Measurements from ENCODE around the gene GALP. TPM values are rescaled to one million over a fixed set of nuclear protein-coding genes. Genes with fewer than 3 reads are reported as not detected.

Gene GALP
- total RNA-seq, 1 experiment from 2014 or later = 0.22 TPM

Small RNAs within 50 kb of the gene (small RNA-seq; reads per million reads assigned to genes)
- gene AC024580.2 = 0 reads per million in 2 experiments

Other genes with a start within 250 kb of the GALP start
- gene NLRP13, start 243.7 kb upstream of the GALP start, total RNA-seq (2014; rRNA removed; shearing (Covaris generic)) = not detected in 2 replicates
- not detected in 2 replicates for gene NLRP8, start 228.2 kb upstream of the GALP start, total RNA-seq (2014; rRNA removed; shearing (Covaris generic))
- gene NLRP5, start 189.2 kb upstream of the GALP start, total RNA-seq (2014; rRNA removed; shearing (Covaris generic)) = not detected in 2 replicates
- 26.8 and 32.8 TPM in 2 replicates for gene ZNF787, start 54.7 kb upstream of the GALP start, total RNA-seq (2014; rRNA removed; shearing (Covaris generic))
- gene ZNF444, start 34.7 kb upstream of the GALP start, total RNA-seq (2014; rRNA removed; shearing (Covaris generic)) = 9.0 and 10.7 TPM in 2 replicates
- gene ZSCAN5B, start 21.8 kb downstream of the GALP start, total RNA-seq (2014; rRNA removed; shearing (Covaris generic)) = not detected in 2 replicates
- gene ZSCAN5C, start 26.3 kb downstream of the GALP start, total RNA-seq (2014; rRNA removed; shearing (Covaris generic)) = not detected in 2 replicates
- gene EDDM13, start 96.7 kb downstream of the GALP start, total RNA-seq (2014; rRNA removed; shearing (Covaris generic)) = not detected in 2 replicates
- 5.5 and 6.5 TPM in 2 replicates for gene ZSCAN5A, start 138.8 kb downstream of the GALP start, total RNA-seq (2014; rRNA removed; shearing (Covaris generic))
- gene ZNF582, start 217.5 kb downstream of the GALP start, total RNA-seq (2014; rRNA removed; shearing (Covaris generic)) = 0.49 and 0.94 TPM in 2 replicates
- 4.6 and 6.4 TPM in 2 replicates for gene ZNF583, start 228.3 kb downstream of the GALP start, total RNA-seq (2014; rRNA removed; shearing (Covaris generic))

All from NCI-H460 (cell line).